ENCODE results near the gene PITPNC1. TPM values are rescaled to one million over a fixed set of nuclear protein-coding genes. Genes with fewer than 3 reads are reported as not detected.
"Not testable (repeated sequence)": the region's sequence is repeated elsewhere in the genome, so short reads cannot be mapped to it uniquely, and the experiment has no call there.

Gene PITPNC1
- total and polyA plus RNA-seq, 4 donors: 8.0 to 21.1 (median 15.2) TPM

- H3K9ac ChIP-seq (ENCODE audit: insufficient read depth in 1 of 2, low read length in 2 of 2): no peak overlapping the region
- DNase-seq (no peak), ATAC-seq (ENCODE audit: insufficient read depth, low FRiP score) (no peak)
- no peaks in the 10 kb centered on the region for H3K36me3 ChIP-seq (ENCODE audit: control insufficient read depth in 4 of 4, insufficient read depth in 4 of 4, low read length in 4 of 4)
- no peak overlapping the region for H3K4me3 ChIP-seq
- TF ChIP-seq, protein P1, sequence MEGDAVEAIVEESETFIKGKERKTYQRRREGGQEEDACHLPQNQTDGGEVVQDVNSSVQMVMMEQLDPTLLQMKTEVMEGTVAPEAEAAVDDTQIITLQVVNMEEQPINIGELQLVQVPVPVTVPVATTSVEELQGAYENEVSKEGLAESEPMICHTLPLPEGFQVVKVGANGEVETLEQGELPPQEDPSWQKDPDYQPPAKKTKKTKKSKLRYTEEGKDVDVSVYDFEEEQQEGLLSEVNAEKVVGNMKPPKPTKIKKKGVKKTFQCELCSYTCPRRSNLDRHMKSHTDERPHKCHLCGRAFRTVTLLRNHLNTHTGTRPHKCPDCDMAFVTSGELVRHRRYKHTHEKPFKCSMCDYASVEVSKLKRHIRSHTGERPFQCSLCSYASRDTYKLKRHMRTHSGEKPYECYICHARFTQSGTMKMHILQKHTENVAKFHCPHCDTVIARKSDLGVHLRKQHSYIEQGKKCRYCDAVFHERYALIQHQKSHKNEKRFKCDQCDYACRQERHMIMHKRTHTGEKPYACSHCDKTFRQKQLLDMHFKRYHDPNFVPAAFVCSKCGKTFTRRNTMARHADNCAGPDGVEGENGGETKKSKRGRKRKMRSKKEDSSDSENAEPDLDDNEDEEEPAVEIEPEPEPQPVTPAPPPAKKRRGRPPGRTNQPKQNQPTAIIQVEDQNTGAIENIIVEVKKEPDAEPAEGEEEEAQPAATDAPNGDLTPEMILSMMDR (IDR thresholded peaks at IDR 0.05; ENCODE audit: control extremely low read depth, extremely low read depth): no peak
- no peak overlapping the region for H3K27ac ChIP-seq (ENCODE audit: low read depth in 1 of 2, low read length in 1 of 2)
- H3K27me3 ChIP-seq (ENCODE audit: control insufficient read depth in 3 of 3, insufficient read depth in 3 of 3, low read length in 2 of 3): no peaks in the 10 kb centered on the region
- WGBS, 2 donors: 98% methylated on average over 1 of the region's 1 CpG
- H3K9me3 ChIP-seq (ENCODE audit: control insufficient read depth in 4 of 4, insufficient read depth in 3 of 4, low read length in 3 of 4): peaks cover 0 to 3% (median 0%) of the 10 kb centered on the region in 4 donors
- peaks cover 0 to 8% (median 3%) of the 10 kb centered on the region in 5 donors for H3K4me1 ChIP-seq (ENCODE audit: control insufficient read depth in 5 of 5, insufficient read depth in 5 of 5, low read length in 5 of 5)
Measured at GRCh38 chr17:67471118-67471517, 94.0 kb downstream of the PITPNC1 start.

DNA sequence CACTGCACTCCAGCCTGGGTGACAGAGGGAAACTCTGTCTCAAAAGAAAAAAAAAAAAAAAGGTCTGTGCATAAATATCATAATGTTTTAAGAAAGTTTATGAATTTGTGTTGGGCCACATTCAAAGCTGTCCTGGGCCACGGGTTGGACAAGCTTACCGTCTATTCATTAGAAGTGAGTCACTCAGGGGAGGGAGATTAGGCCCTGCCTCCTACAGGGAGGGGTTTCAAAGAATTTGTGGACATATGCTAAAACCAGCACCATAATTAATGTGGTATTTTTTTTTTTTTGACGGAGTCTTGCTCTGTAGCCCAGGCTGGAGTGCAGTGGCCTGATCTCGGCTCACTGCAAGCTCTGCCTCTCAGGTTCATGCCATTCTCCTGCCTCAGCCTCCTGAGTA, 95.5 kb downstream of the PITPNC1 start:
- H3K9me3 ChIP-seq (ENCODE audit: control insufficient read depth in 4 of 4, insufficient read depth in 3 of 4, low read length in 3 of 4); ATAC-seq (ENCODE audit: insufficient read depth, low FRiP score); H3K9ac ChIP-seq (ENCODE audit: insufficient read depth in 1 of 2, low read length in 2 of 2); H3K27me3 ChIP-seq (ENCODE audit: control insufficient read depth in 3 of 3, insufficient read depth in 3 of 3, low read length in 2 of 3); H3K36me3 ChIP-seq (ENCODE audit: control insufficient read depth in 4 of 4, insufficient read depth in 4 of 4, low read length in 4 of 4); H3K4me1 ChIP-seq (ENCODE audit: control insufficient read depth in 5 of 5, insufficient read depth in 5 of 5, low read length in 5 of 5); H3K4me3 ChIP-seq; DNase-seq: not testable (repeated sequence)
- H3K27ac ChIP-seq (ENCODE audit: low read depth in 1 of 2, low read length in 1 of 2): peak overlapping the region in 1 of 2 donors; percentile 37
- WGBS, 2 donors: 80 to 88% methylated on average over 4 of the region's 4 CpGs

GRCh38 chr17:67474081-67474661, 97.1 kb downstream of the PITPNC1 start:
- H3K9ac ChIP-seq (ENCODE audit: insufficient read depth in 1 of 2, low read length in 2 of 2): no peak overlapping the region
- peak in 2 of 3 donors; percentile 36 to 40 for DNase-seq
- H3K27ac ChIP-seq (ENCODE audit: low read depth in 1 of 2, low read length in 1 of 2): peak overlapping the region in 1 of 2 donors; percentile 59
- TF ChIP-seq, protein P1 (IDR thresholded peaks at IDR 0.05; ENCODE audit: control extremely low read depth, extremely low read depth): no peak
- WGBS, 2 donors: 58 to 69% methylated on average over 12 of the region's 12 CpGs
- H3K9me3 ChIP-seq (ENCODE audit: control insufficient read depth in 4 of 4, insufficient read depth in 3 of 4, low read length in 3 of 4): peaks cover 0 to 3% (median 0%) of the 10 kb centered on the region in 4 donors
- H3K36me3 ChIP-seq (ENCODE audit: control insufficient read depth in 4 of 4, insufficient read depth in 4 of 4, low read length in 4 of 4): no peaks in the 10 kb centered on the region
- H3K4me1 ChIP-seq (ENCODE audit: control insufficient read depth in 5 of 5, insufficient read depth in 5 of 5, low read length in 5 of 5): peaks cover 0 to 12% (median 3%) of the 10 kb centered on the region in 5 donors
- H3K27me3 ChIP-seq (ENCODE audit: control insufficient read depth in 3 of 3, insufficient read depth in 3 of 3, low read length in 2 of 3): no peaks in the 10 kb centered on the region
- ATAC-seq (ENCODE audit: insufficient read depth, low FRiP score): peak; percentile 2
- no peak overlapping the region for H3K4me3 ChIP-seq

GRCh38 chr17:67475161-67475937, 98.3 kb downstream of the PITPNC1 start:
- Histone ChIP-seq H3K4me1 (ENCODE audit: control insufficient read depth in 5 of 5, insufficient read depth in 5 of 5, low read length in 5 of 5) (peaks cover 0 to 9% (median 3%) of the 10 kb centered on the region in 5 donors), H3K9me3 (ENCODE audit: control insufficient read depth in 4 of 4, insufficient read depth in 3 of 4, low read length in 3 of 4) (peaks cover 0 to 3% (median 0%) of the 10 kb centered on the region in 4 donors), H3K4me3 (no peak overlapping the region), H3K27me3 (ENCODE audit: control insufficient read depth in 3 of 3, insufficient read depth in 3 of 3, low read length in 2 of 3) (no peaks in the 10 kb centered on the region), H3K9ac (ENCODE audit: insufficient read depth in 1 of 2, low read length in 2 of 2) (no peak overlapping the region), H3K36me3 (ENCODE audit: control insufficient read depth in 4 of 4, insufficient read depth in 4 of 4, low read length in 4 of 4) (no peaks in the 10 kb centered on the region), H3K27ac (ENCODE audit: low read depth in 1 of 2, low read length in 1 of 2) (peak overlapping the region; percentile 48 to 66)
- DNase-seq (peak; percentile 74 to 85 (median 76)), ATAC-seq (ENCODE audit: insufficient read depth, low FRiP score) (peak; percentile 89)
- TF ChIP-seq, protein P1 (IDR thresholded peaks at IDR 0.05; ENCODE audit: control extremely low read depth, extremely low read depth): peak; percentile 85
- WGBS, 2 donors: 30 to 40% methylated on average over 23 of the region's 23 CpGs

Data from lung (tissue), 12 donors.